G401 (cell line): ENCODE results near the gene TMTC3. TPM values are rescaled to one million over a fixed set of nuclear protein-coding genes. Genes with fewer than 3 reads are reported as not detected.

ENCODE experiments used
- DNase-seq: peaks from one replicate; pipeline ENCODE4 v3.0.0-alpha.2; 2015; ENCODE audit warnings: low spot score
- in situ Hi-C: cut with HindIII; loops from 2 replicates; pipeline ENCODE4 v1.10.0; 2016; ENCODE audit warnings: low sequenced_read_pairs, mixed read lengths
- total RNA-seq: library from RNA; depleted of rRNA; stranded (reverse); fragments of >200 nt; shearing (Covaris generic); gene quantifications from 2 replicates; pipeline ENCODE4 v1.2.3, GENCODE V29; 2014

The TMTC3 gene
- total RNA-seq, 1 experiment from 2014 or later: 20.1 TPM

DNA sequence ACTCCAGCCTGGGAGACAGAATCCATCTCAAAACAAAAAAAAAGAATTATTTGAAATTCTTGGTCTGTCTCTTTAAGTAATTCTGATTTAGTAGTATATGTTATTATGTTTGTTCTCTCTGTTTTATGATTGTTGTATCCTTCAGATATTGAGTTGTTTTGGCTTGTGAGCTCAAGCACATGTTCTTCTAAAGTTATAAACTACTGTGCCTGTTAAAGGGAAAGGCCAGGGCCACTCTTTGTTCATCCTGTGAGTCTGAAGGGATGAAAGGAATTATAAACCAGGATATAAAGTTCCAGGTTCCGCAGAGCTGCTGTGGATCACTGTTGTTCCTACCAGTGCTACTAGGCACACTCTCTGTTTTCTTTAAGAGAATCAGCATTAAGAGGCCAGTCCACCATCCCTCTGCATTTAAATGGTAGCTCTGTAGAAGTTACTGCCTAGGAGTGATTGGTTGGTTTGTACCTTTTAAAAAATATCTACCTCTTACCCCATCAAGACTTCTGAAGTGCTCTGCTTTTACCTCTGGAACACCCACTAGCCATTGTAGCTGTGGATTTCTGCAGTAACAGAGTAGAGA, 14.1 kb downstream of the TMTC3 start:
- in situ Hi-C loops: no loop called here
- no peak for DNase-seq

DNA sequence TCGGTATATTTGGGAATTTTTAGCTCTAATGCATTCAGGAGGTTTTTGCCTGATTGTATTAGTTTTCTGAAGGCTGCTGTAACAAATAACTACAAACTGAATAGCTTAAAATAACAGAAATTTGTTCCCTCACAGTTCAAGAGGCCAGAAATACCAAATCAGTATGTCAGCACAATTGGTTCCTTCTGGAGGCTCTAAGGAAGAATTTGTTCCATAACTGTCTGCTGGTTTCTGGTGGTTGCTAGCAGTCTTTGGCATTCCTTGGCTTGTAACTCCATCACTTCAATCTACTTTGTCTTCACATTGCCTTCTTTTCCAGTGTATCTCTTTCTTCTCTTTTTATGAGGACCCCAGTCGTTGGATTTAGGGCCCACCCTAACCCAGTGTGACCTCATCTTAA, 21.3 kb downstream of the TMTC3 start:
- in situ Hi-C loops: no loop called here
- DNase-seq: no peak

DNA sequence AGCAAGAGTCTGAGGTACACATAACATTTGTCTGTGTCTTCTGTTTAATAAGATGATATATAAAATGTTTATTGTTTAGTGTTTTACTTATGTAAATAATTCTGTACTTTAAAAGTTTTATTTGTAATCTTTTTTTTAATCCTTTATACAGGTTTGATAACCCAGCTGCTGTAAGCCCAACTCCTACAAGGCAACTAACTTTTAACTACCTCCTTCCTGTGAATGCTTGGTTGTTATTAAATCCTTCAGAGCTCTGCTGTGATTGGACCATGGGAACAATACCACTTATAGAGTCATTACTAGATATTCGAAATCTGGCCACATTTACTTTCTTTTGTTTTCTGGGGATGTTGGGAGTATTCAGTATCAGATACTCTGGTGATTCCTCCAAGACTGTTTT, 24.1 kb downstream of the TMTC3 start:
- DNase-seq: no peak
- in situ Hi-C loops: no loop called here

DNA sequence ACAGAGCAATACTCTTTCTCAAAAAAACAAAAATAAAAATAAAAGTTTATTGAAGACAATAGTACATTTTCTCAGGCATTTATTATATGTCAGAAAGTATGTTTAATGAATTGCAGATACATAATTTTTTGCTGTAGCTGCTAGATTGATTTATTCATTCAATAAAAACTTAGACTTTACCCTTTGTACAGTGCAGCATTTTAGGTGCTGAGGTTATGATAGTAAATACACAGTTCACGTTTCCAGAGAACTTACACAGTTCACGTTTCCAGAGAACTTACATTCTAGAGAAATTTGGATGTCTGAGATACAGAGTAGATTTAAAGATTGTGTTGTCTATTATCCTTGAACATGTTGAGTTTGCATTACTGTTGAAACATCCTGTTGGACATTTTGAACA, 25.3 kb downstream of the TMTC3 start:
- in situ Hi-C loops: no loop called here
- no peak for DNase-seq

DNA sequence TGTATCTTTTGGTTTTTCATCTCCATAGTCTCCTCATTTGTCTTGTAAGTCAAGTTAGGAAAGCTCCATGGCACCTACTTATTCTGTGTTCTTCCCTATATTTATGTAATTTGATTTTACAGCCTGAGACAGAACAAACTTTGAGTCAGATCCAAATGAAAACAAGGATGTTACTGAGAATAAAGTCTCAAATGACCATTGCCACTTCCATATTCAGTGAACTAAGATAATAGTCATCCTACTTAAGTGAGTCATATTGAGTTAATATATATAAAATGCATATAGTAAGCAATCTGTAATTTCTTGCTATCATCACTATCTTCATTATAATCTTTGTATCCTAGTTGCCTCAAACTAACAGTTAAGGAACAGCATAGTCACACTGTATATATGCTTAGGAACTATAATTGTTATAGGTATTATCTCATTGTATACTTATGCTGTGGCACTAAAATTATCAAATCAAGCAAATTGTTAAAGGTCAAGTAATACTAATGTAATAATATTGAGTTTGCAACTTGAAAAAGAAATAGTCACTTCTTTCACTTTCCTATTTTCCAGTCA, 30.8 kb downstream of the TMTC3 start:
- in situ Hi-C loops: no loop called here
- DNase-seq: no peak

DNA sequence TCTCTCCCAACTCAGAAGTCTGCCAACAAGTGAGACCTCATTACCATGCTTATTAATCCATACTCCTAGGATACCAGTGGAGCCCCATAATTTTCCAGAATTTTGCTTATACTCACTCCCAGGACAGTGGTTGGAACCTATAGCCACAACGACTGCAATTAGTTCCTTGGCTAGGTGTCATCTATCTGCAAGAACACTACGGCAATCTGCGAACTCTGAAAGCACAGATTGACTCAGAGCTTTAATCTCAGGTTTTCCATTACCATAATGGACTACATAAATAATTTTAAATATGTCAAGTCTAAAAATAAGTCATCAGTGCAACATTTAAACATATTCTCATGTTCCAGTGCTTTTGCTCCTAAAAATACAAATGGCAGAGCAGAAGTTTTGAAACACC, 33.4 kb downstream of the TMTC3 start:
- in situ Hi-C loops: no loop called here
- no peak for DNase-seq

DNA sequence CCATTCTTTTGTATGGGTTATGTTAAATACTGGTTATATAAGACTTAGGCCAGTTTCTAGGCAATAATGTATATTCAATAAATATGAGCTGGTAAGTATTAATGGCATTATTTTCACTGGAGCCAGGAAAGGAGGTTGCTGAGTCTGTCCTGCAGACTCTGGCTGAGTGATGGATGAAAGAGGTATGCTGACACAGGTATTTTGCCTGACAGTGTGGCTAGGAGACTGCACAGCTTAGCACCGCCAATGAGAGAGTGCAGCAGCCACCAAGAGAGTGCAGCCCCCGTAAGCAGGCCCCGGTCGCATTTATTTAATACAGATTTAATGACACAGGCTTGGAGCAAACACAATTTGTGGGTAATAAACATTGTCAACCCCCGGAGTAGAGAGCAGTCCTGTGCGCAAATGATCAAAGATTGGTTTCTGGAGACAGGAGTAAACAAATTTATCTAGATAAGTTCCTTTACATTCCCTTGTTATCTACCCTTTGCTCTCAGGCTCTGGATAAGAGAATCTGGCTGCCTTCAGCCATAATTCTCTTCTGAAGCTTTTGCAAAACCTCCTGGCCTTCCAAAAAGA, 37.4 kb downstream of the TMTC3 start:
- DNase-seq: no peak
- in situ Hi-C loops: no loop called here

DNA sequence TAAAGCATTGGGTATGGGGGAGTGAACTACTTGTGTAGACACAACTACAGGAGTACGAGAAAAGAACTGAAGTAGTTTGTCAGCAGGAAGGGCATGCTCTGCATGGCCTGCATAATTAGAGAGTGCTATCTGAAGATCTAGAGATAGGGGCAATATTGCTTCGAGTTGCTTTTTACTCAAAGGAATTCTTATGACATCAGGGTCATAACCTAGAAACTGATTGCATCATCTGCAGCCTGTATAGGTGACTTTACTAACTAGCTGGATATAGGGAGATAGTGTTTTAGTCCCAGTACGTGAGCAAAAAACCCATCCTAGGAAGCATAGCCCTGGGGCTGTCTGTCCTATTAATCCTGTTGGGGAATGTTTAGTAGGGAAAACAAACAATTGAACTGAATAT, 39.8 kb downstream of the TMTC3 start:
- in situ Hi-C loops: no loop called here
- no peak for DNase-seq

DNA sequence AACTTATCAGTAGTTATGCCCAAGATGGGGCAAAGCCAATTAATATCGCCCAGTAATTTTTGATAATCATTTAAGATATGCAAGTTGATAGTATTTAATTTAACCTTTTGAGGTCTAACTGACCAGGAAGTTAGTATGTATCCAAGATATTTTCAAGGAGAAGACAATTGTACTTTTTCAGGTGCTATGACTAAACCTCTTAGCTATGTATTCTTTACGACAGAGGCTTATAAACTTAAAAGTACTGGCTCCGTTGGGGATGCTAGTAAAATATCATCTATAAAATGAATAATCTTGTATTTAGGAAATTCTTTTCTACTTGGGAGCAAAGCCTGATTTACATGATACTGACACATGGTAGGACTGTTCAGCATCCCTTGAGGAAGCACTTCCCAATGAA, 40.3 kb downstream of the TMTC3 start:
- in situ Hi-C loops: no loop called here
- no peak for DNase-seq

DNA sequence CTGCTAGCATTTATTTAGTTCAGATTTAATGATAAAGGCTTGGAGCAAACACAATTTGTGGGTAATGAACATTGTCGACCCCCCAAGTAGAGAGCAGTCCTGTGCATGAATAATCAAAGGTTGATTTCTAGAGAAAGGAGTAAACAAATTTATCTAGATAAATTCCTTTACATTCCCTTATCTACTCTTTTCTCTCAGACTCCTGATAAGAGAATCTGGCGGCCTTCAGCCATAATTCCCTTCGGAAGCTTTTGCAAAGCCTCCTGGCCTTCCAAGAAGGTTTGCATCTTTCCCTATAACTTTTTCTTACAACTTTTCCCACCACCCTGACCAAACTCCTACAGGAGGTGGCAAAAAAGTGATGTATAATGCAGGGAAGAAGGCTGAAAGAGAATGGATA, 42.1 kb downstream of the TMTC3 start:
- DNase-seq: no peak
- in situ Hi-C loops: no loop called here

DNA sequence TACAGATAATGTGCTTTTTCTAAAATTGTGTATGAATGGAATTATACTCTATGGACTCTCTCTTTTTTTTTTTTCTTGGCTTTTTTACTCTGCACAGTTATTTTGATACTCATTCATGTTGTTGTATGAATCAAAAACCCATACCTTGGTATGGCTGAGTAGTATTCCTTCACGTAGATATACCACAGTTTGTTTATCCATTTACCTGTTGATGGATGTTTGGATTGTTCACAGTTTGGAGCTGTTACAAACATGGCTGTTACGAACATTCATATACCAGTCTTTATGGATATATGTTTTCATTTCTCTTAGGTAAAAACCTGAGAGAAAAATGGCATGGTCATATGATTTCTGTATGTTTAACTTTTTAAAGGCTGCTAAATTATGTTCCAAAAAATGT, 43.2 kb downstream of the TMTC3 start:
- DNase-seq: no peak
- in situ Hi-C loops: no loop called here

DNA sequence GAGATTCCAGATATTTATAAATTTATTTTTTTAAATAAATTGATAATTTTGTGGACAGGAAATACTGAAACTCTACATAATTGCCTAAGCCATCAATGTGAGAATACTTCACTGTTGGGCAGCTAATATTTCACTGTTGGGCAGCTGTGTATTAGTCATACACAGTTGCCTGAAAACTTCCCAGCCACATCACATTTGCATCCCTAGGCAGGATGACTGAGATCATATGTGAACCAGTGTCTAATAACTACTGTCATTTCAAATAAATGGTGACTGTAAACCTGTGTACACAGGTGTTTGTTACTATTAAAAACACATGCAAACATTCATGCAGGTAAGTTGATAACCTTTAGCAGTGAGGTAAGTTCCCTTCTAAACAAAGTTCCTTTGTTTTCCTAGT, 43.9 kb downstream of the TMTC3 start:
- in situ Hi-C loops: no loop called here
- no peak for DNase-seq

DNA sequence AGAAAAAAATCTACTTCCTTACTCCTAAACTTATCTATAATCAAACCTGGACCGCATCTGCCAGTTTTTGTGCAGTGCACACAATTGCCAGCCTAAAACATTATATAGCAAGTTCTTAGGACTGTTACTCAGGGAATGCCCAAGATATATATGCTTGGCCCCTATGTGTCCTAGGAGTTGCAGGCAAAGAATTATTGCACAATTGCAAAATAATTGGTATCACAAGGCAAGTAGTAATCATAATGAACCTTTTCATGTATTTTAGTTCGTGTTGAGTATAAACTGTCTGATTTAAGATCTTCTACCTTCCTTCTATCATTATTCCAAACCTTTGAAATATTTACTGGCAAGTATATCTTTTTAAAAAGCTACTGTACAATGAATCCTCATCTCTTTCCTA, 45.5 kb downstream of the TMTC3 start:
- no peak for DNase-seq
- in situ Hi-C loops: no loop called here

DNA sequence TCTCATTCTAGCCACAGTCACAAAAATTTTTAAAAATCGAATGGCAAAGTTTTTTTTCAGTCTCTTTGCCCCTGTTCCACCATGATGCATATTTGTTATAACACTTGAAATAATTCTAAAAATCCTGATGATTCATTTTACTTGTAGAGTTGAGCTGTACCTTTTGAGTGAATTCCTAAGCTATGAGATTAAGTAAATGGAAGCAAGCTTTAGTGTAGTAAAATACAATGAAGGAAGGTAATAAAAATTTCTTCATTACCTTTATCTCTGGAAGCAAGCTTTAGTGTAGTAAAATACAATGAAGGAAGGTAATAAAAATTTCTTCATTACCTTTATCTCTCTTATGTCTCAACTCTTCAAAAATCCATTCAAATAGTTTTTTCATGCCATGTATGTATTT, 46.1 kb downstream of the TMTC3 start:
- in situ Hi-C loops: no loop called here
- no peak for DNase-seq

DNA sequence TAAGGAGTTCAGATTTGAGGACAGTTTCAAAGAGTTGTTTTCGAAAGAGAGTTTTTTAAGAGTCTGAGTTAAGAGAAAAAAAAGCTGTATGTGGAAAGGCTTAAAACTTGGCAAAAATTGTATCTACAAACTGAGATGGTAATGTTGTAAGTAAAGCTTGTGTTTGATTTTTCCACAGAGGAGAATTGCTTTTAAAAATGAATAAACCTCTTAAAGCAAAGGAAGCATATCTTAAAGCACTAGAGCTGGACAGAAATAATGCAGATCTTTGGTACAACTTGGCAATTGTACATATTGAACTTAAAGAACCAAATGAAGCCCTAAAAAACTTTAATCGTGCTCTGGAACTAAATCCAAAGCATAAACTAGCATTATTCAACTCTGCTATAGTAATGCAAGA, 50.3 kb downstream of the TMTC3 start:
- DNase-seq: no peak
- in situ Hi-C loops: no loop called here

DNA sequence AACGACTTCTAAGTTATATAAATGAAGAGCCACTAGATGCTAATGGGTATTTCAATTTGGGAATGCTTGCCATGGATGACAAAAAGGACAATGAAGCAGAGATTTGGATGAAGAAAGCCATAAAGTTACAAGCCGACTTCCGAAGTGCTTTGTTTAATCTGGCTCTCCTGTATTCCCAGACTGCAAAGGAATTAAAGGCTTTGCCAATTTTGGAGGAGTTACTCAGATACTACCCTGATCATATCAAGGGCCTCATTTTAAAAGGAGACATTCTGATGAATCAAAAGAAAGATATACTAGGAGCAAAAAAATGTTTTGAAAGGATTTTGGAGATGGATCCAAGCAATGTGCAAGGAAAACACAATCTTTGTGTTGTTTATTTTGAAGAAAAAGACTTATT, 52.8 kb downstream of the TMTC3 start:
- in situ Hi-C loops: no loop called here
- no peak for DNase-seq

DNA sequence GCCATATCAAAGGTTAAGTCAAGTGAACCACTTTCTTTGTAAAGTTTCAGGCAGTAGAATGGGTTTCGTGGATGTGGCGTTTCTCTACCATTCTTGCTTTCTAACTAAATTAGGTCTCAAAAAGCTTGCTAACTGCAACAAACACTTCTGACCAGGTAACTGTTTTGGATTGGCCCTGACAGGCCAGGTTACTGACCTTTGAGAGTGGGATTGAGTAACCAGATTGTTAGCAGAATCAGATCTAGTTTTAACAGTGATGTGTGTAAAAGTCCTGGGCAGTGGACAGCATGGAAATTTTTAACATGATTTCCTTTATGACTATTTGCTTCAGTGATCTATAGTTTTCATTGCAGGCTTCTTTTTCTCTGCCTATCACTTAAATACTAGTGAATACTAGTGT, 57.9 kb downstream of the TMTC3 start:
- in situ Hi-C loops: no loop called here
- no peak for DNase-seq

DNA sequence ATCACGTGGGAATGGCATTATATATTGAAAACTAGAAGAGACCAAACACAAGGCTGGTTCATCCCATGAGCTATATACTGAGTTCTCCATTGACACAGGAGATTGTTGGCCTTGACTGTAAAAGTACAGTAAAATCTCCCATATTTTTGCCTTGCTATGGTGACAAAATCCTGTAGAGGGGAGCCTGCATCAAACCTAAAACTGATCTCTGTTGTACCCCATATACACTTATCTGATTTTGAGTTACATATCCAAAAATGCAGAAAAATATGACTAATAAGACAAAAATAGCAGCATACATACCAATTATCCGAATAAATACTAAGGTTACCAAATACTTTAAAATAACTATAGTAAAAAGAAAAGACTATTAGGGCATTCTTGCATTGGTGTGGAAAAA, 60.4 kb downstream of the TMTC3 start:
- in situ Hi-C loops: no loop called here
- DNase-seq: no peak

DNA sequence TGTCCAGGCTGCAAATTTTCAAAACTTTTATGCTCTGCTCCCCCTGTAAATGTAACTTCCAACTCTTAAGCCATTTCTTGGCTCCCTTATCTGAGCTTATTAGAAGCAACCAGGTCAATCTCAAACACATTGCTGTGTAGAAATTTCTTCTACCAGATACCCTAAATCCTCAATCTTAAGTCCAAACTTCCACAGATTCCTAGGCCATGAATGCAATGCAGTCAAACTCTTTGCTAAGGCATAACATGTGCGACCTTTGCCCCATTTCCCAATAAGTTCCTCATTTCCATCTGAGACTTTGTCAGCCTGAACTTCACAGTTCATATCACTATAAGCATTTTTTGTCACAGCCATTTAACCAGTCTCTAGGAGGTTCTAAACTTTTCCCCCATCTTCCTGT, 64.5 kb downstream of the TMTC3 start:
- in situ Hi-C loops: no loop called here
- no peak for DNase-seq

DNA sequence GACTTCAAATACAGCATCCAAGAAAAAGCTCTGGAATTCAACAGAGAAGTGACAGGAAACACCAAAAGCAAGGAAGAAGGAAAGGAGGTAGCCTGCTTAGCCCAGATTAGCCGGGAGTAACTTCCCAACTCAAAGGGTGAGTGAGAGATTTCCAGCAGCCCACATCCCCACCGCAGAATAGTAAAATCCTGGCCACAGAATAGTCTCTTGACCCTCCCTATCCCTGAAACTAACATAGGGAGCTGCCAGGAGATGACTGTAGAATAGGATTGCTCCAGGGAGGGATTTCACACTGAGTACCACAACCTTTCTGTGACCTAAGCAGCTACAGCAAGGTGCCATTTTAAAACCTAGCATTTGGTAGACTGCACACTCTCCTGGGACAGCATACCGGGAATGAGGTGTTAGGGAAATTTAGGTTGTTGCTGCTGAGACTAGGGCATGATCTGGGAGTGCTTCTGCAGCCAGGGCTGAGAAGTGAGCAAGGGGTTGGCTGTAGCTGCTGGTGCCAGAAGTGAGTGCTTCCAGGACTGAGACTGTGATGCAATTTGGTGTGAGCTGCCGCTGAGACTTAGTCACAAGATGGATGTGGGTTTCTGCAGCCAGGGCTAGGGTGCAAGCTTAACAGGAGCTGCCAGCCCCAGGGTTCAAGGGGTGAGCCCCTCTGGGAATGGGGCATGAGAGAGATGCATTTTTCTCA, 66.0 kb downstream of the TMTC3 start:
- no peak for DNase-seq
- in situ Hi-C loops: no loop called here

DNA sequence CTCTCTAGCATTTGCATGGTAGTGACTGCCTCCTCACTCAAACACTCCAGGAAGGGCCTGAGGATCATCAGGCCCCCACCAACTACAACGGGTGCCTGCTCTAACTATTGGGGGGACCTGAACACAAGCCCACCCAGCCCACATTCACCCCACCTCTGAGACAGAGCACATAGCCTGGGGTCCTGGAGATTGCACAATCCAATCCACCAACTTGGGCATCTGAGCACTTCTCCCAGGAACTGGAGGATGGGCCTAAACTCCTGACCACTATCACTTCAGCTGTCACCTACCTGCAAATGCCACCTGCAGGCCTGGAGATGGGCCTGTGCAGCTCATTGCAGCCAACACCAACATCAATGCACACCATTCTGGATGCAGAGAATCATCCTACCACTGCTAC, 66.6 kb downstream of the TMTC3 start:
- in situ Hi-C loops: no loop called here
- DNase-seq: no peak
